GM18511 (cell line): ENCODE data around the gene FAM174C.
"Not testable (repeated sequence)": the region's sequence is repeated elsewhere in the genome, so short reads cannot be mapped to it uniquely, and the experiment has no call there.

Source experiments
- ATAC-seq: cut with Tn5 transposase; IDR thresholded peaks from one replicate; pipeline ENCODE4 v1.9.1; 2021; ENCODE audit warnings: mild to moderate bottlenecking, moderate library complexity; ENCODE audit not compliant: unreplicated experiment

FAM174C gene

GRCh38 chr19:1296078-1296477, 20.7 kb downstream of the FAM174C start:
- ATAC-seq = no peak

- no peak for ATAC-seq
These were observed 21.4 kb downstream of the FAM174C start for GRCh38 chr19:1296575-1297271.

GRCh38 chr19:1298235-1298634, 22.9 kb downstream of the FAM174C start:
- no peak for ATAC-seq

- no peak for ATAC-seq
These were observed 24.5 kb downstream of the FAM174C start for GRCh38 chr19:1299801-1300200.

- no peak for ATAC-seq
These were observed 25.6 kb downstream of the FAM174C start for GRCh38 chr19:1300744-1301490.

- ATAC-seq = no peak
These were observed 27.4 kb downstream of the FAM174C start for GRCh38 chr19:1302533-1303239.

- no peak for ATAC-seq
These were observed 29.0 kb downstream of the FAM174C start for GRCh38 chr19:1304197-1304924.

- not testable (repeated sequence) for ATAC-seq
These were observed 30.0 kb downstream of the FAM174C start for GRCh38 chr19:1305354-1305753.

GRCh38 chr19:1307320-1307719, 32.0 kb downstream of the FAM174C start:
- no peak for ATAC-seq

- no peak for ATAC-seq
These were observed 32.5 kb downstream of the FAM174C start for GRCh38 chr19:1307755-1308303.

- no peak for ATAC-seq
These were observed 33.4 kb downstream of the FAM174C start for GRCh38 chr19:1308718-1309117.

- no peak for ATAC-seq
These were observed 34.9 kb downstream of the FAM174C start for GRCh38 chr19:1309977-1310852.

GRCh38 chr19:1310853-1311180, 35.5 kb downstream of the FAM174C start:
- no peak for ATAC-seq

GRCh38 chr19:1311543-1312091, 36.3 kb downstream of the FAM174C start:
- ATAC-seq = no peak

- no peak for ATAC-seq
These were observed 37.7 kb downstream of the FAM174C start for GRCh38 chr19:1312767-1313694.

GRCh38 chr19:1313695-1314613, 38.6 kb downstream of the FAM174C start:
- no peak for ATAC-seq

- ATAC-seq = no peak
These were observed 40.3 kb downstream of the FAM174C start for GRCh38 chr19:1315470-1316166.
